ENCODE measurements around the gene BCL2L11.
"Not testable (repeated sequence)": the region's sequence is repeated elsewhere in the genome, so short reads cannot be mapped to it uniquely, and the experiment has no call there.

Gene BCL2L11, protein sequence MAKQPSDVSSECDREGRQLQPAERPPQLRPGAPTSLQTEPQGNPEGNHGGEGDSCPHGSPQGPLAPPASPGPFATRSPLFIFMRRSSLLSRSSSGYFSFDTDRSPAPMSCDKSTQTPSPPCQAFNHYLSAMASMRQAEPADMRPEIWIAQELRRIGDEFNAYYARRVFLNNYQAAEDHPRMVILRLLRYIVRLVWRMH

DNA sequence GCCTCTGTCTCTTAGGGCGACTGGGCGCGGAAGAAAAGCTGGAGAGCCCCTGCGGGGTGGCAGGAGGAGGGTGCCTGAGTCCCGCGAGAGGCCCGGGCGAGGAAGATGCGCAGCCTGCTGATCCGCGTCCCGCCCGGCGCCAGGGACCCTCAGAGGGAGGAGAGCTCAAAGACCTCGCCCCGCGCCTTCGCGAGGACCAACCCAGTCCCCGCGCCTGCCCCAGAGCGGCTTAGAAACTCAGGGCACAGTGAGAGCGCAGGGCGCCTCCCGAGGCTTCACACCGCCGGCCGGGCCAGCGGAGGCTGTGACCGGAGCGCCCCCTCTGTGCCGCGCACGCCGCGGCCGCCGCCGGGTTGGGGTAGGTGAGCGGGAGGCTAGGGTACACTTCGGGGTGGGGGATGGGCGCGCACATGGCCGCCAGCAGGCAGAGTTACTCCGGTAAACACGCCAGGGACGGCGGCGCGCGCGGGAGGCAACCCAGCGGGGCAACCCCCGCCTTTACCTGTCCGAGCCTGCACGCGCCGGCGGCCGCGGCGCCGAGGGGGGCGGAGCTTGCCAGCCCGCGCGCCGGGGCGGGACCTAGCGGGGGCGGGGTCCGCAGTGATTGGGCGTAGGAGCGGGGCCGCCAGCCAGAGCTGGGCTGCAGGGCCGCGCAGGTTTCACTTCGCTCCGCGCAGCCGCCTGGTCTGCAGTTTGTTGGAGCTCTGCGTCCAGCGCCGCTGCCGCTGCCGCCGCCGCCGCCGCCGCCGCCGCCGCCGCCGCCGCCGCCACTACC lies at the start of gene BCL2L11:
Gene BCL2L11 (plus strand): TSS at position 662 of the 775 bp plus-strand sequence. CDS start 2,832 bp downstream, outside the sequence.
- FAIRE-seq = no peak

DNA sequence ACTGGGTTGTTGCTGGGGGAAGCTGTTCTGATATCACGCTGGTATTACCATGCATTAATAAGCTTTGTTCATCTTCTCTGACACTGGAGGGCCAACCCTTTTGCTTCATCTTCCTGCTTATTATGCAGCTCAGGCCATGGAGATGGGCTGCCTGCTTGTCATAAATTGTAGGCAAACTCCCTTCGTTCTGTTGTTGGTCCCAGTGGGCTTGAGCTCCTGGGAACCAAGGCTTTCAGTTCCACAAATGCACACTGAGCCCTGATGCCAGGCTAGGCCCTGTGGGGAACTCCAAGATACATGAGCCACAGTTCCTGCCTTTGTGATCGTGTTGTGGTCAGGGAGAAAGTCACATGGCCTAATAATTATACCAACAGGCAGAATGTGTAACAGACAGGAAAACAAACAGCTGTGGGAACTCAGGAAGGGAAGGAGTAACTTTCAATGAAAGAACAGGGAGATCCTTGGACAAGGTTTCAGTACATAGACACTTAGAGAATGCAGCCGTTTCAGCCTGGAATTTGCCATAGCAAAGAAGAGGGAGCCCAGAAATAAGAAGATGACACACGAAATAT lies 49.0 kb upstream of the BCL2L11 start:
- no peak for FAIRE-seq

DNA sequence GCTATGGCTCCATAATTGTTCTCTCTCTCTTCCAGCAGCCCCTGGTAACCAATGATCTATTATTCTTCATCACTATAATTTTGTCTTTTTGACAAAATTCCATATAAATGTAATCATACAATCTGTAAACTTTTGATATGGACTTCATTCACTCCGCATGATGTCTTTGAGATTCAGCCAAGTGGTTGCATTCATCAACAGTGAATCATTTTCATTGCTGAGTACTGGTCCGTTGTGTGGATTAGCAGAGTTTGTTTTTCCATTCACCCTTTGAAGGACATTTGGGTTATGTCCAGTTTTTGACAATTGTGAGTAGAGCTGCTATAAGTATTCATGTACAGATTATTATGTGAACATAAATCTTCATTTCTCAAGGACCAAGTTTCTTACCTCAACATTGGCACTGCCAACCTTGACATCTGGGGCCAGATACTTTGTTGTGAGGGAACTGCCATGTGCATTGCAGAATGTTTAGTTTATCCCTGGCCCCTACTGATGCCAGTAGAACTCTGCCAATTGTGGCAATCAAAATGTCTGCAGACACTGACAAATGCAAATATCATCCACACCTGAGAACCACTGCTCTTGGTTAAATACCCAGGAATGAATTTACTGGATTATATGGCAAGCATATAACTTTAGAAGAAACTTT lies 48.4 kb upstream of the BCL2L11 start:
- FAIRE-seq = no peak

DNA sequence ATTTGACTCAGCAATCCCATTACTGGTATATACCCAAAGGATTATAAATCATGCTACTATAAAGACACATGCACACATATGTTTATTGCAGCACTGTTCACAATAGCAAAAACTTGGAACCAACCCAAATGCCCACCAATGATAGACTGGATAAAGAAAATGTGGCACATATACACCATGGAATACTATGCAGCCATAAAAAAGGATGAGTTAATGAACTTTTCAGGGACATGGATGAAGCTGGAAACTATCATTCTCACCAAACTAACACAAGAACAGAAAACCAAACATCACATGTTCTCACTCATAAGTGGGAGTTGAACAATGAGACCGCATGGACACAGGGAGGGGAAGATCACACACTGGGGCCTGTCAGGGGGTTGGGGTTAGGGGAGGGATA lies 38.1 kb upstream of the BCL2L11 start:
- FAIRE-seq = not testable (repeated sequence)

DNA sequence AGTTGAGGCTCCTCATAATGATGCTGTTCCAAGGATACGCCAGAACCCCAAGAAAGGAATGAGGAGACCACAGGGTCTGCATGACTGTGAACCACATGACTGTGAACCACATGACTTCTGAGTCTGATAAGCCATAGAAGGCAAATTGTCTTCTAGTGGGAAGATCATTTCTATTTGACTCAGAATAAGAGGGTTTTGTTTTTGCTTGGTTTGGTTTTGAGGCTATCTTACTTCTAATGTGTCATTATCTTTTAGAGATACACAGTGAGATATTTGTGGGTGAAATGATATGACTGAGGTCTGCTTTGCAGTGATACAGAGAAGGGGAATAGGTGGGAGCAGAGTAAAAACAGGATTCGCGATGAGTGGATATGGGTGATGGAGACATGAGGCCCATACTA lies 28.9 kb upstream of the BCL2L11 start:
- FAIRE-seq = no peak

DNA sequence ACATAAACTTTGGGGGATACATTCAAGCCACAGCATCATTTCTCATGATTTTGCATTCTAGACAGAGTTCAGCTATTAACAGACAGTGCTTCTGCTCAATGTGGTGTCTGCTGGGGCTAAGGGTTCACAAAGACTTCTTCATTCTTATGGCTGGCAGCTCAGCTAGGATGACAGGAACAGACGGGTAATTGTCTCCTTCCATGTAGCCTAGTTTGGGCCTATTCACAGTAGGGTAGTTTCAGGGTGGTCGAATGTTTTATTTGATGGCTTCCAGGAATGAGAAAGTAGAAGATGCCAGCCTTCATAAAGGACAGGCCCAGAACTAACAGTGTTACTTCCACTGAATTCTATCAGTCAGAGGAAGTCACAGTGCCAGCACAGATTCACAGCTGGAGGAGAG lies 26.0 kb upstream of the BCL2L11 start:
- FAIRE-seq = no peak

DNA sequence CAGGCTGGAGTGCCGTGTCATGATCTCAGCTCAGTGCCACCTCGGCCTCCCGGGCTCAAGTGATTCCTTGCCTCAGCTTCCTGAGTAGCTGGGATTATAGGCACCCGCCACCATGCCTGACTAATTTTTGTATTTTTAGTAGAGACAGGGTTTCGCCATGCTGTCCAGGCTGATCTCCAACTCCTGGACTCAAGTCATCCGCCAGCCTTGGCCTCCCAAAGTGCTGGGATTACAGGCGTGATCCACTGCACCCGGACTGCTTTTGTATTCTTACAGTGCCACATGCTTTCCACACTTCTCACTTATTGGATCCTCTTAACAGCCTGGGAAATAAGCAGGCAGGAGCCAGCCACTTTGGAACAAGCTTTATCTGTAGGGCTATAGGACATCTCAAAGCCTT lies 25.3 kb upstream of the BCL2L11 start:
- FAIRE-seq = no peak

DNA sequence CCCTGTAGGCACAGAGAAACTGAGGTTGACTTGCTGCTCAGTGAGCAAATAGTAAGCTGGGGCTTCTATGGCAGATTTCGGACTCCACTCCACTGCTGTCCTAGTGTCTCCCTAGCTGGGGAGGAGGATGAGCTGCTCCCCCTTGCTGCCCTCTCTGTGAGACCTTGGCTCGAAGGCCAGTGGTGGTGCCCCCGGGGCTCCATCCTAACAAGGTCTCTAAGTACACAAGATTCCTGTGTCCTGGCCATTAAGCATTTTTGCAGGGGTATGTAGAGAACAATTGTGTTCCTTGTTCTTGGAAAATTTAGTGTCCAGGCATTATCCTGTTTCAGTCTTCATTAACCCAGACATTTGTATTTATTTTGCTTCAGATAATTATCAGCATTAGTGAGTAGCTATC lies 21.3 kb upstream of the BCL2L11 start:
- no peak for FAIRE-seq

DNA sequence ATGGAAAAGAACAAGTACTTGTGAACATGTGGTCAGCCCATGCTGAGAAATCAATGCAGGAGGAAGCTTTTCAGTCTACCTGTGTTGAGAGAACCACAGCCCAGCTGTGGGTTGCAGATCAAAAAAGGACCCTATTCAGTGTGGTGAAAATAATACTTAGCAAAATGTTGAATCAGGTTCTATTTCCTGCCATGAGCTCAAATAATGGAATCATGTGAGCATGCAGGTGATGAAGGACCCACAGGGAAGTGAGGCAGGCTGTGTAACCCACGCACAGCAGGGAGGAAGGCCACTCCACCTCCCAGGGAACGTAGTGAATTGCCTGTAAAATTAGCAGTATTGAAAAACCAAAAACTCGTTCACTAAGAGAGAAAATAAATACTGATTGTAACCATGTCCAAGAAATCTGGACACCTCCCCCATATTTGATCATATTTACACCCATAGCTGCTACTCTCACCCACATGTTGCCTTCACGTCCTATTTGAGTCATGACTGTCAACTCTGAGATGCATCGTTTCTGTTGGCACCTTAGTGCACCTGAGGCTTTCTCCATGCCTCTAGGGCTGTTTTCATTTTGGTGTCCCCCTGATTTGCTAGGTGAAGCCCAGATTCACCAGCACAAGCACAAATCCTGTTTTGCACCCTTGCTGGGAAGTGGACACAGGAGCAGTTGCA lies 20.5 kb upstream of the BCL2L11 start:
- no peak for FAIRE-seq

DNA sequence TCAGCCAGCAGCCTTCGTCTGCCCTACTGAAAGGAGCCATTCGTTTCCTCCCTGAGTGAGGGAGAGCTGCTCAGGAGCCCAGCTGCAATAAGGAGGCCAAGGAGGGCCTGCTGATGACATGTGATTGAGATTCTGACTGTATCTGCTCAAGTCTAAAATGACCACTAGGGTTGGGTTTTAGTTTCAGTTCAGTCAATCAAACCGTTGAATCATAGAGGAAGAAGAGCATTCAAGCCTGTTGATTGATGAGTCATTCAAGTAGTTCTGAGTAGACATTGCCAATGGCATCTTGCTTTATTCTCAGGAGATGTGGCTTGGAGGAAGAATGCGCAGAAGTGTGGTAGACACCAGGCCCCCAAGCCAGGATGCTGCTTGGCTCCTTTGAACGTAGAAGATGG lies 19.9 kb upstream of the BCL2L11 start:
- FAIRE-seq = no peak

DNA sequence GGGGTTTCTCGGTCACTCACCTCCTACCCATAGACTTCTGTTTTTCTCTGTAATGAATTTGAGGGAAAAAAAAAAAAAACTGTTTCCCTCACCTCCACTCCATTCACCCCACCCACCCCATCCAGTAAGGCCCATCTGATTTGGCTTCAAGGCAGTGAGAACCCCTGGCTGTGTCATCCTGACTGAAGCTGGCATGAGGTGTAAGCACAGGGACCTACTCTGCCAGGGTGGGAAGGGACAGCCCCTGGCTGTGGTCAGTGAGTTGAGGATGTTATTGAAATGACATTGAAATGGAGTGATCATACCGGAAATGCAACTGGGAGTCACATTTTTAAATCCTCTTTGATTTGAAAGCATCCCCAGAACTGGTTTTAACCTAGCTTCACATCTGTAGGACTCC lies 19.1 kb upstream of the BCL2L11 start:
- FAIRE-seq = no peak

DNA sequence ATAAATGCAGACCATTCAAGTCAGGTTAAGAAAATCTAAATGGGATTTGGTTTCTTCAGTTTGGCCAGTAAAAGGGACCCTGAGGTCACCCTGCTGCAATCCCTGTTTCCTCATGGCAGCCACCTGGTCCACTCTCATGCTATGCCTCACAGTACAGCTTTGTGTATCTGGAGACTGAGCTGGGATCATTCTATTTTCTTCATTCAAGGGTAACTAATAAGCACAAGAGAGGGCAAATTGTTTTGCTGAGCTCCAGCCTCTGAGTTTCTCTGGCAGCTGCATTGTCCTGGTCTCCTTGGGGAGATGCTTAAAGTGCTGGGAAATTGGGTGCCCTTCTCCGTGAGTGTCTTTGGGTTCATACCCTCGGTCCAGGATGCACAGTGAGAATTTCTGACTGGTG lies 18.5 kb upstream of the BCL2L11 start:
- no peak for FAIRE-seq

DNA sequence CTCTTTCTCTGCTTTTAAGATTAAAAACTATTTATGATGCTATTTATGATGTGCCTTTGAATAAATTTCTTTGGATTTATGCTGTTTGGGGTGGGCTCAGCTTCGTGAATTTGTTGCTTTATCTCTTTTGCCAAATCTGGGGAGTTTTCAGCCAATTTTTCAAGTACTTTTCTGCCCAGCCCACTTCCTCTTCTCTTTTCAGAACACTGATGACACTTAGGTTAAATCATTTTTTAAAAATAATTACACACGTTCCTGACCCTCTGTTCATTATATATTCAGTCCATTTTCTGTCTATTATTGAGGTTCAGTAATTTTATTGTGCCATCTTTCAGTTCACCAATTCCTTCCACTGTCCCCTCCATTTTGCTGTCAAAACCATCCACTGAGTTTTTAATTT lies 14.8 kb upstream of the BCL2L11 start:
- FAIRE-seq = no peak

DNA sequence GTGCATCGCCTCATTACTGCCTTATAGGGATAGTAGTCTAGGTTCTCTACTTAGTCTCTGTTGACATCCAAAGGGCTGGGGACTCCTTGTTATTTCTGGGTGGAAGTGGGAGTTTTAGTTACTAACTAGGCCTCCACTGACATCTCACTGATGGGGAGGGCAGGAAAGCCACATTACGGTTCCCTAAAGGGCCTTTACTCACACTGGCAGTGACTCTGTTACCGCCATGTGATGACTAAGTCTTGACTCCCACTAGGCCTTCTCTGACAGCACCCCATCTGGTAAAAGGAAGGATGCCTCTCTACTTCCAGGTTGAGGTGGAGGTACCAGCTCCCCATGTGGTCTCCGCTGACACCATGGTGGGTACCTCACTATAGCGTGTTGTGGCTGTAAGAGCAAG lies 14.0 kb upstream of the BCL2L11 start:
- FAIRE-seq = no peak

DNA sequence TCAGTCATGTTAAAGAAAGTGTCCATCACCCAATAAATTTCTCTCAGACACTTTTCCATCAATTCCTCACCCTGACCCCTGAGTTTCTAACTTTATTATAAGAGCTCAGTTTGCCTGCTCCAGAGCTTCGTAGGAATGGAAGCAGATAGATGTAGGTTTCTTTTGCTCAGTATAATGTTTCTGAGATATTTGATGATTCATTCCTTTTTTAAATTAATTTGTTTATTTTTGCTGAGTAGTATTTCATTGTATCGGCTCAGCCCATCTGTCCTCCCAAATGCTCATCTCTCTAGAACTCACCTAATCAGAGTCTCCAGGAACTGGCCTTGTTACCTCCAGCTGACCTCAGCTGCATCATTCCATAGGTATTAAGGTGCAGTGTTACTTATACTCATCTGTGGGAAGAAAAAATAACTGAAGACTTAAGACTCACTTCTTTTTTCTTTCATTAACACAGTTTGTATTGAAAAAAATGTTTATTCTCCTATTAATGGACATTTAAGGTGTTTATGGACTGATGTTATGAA lies 11.9 kb upstream of the BCL2L11 start:
- FAIRE-seq = no peak

DNA sequence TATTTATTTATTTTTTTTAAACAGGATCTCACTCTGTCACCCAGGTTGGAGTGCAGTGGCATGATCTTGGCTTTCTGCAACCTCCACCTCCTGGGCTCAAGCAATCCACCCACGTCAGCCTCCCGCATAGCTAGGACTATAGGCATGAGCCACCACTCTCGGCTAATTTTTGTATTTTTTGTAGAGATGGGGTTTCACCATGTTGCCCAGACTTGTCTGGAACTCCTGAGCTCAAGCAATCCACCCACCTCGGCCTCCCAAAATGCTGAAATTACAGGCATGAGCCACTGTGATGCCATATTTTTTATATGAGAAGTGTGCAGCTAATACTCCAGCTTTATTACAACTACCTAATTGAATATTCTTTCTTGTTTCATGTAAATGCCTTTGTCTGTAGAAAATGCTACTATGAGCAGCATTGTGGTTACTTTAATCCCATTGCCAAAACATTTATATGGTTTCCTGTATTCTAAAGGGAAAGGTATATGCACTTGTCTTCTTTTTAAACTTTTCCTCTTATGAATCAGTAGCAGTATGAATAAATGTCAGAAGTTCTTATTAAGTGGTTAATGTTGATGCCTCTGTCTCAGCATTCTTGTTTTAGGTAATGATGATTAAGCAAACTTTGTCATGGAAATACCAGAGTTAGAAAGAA lies 9.5 kb upstream of the BCL2L11 start:
- no peak for FAIRE-seq

DNA sequence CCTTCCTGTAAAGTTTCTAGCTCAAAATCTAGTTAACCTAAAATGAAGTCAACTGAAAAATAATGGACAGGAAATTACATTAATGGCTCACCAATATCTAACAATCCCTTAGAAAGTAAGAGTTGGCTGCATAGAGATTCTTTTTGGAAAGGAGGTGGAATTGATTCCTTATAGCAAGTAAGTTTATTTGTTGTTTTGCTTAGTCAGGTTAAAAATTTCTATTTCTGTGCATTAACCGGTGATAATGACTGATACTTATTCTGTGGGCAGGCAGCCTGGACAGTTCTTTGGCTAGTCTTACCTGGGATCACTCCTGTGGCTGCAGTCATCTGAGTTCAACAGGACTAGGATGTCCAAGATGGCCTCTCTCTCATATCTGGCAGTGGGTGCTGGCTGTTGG lies 6.9 kb upstream of the BCL2L11 start:
- FAIRE-seq = no peak

DNA sequence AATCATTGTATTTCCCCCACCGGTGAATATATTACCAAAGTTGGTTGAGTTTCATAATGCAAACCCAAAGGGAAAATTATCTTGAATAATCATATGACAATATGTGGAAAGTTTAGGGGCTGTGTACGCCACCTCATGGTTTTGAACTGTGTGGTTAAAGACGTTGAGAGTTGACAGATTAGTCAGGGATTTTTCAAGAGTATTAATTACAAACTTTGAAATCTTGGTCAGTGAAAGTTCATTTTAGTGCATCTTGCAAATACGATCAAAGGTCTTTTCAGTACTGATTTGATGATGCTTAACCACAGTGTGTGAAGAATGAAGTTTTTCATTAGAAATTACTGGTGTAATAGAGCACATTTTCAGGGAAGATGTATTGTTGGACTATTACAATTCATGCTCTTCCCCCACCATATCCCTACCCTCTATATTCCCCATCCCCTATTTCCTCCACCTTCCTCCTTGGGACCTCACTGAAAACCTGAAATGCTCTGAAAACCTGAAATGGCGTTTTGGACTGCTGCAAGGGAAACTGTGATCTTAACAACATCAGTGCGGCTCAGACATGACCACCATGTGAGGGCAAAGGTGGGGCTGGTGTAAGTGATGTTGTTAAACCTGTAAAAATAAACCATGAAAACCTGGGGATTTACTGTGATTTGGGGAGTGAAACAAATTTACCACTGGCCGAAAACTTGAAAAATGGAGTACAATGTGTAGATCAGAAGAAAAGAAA lies 4.5 kb upstream of the BCL2L11 start:
- no peak for FAIRE-seq

DNA sequence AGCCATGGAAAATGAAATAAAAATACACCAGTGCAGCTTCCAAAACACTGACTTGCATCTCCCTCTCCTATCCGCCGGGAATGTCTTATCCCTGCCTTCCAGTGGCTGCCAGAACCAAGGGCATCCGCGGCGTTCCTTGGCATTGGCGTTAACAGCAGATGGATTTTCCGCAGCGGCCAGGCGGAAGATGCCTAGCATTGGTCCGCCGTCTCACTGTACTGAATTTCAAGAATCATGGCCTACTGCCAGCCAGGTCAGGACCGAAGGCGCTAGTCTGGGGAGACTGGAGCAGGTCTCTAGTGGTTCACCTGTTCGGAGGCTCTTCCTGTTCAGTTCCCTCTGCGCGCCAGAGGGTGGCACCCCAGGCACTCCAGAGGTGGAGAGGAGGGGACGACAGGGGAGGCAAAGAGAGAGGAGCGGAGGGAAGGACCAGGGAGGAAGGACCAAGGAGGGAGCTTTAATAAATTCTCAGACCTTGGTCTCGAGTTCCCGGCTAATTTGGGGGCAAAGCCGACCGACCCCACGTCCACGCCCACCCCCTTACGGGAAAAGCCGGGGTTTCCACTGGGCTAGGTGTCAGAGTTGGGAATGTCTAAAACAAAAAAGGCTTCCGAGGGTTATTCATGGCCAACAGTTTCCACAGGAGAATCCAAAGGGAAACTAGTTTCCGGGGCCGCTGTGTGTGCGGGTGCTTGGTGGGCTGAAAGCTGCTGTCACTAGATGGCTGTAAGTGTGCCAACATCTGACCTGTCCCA lies 3.7 kb upstream of the BCL2L11 start:
- FAIRE-seq = peak; percentile 45

DNA sequence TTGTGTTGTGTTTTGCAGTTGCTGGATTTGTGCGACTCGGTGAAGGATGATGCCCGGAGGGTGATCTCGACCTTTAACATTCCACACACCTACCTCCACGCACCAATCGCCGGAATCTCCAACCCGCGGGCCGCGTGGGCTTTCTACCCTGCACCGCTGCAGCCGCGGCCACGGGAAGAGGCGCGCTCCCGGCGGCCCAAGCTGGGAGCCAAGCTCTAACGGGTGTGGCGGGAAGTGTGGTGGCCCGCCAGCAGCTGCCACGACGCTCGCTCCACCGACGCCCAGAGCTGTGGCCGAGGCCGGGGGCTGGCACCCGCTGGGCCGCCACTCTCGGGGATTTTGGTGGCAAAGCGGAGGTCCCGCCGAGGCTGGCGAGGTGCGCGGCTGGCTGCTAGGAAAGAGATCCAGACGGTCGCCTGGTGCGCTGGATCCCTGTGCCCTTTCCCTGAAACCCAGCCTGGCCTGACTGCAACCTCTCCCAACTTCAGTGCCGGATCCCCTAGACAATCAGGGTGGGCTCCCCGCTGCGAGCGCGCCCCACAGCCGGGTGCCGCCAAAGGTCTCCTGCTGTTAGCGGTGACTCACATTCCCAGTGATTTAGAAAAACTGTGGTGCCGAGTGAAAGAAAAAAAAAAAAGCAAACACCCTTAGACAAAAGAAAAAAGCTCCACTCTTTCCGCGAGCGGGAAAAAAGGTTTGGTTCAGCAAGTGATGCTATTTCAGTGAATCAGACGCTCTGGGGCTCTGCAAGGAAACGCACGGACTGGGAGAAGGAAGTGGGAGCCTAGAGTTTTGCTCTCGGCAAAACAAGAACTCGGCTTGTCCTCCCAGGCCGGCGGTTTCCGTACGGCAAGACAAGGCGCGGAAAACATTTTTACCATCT lies 2.9 kb upstream of the BCL2L11 start:
- no peak for FAIRE-seq
